H9 (cell line): ENCODE data around the gene LAMA5. TPM values are rescaled to one million over a fixed set of nuclear protein-coding genes. Genes with fewer than 3 reads are reported as not detected.

ENCODE experiments used
- DNase-seq: peaks from one replicate; pipeline ENCODE4 v3.0.0-alpha.2; 2017
- H2AFZ ChIP-seq: one replicate; pipeline ENCODE4 v1.6.1; 2013; ENCODE audit warnings: mild to moderate bottlenecking, low read length, control low read depth, moderate library complexity
- H2AK5ac ChIP-seq: 2 replicates; pipeline ENCODE4 v1.6.1; 2013; ENCODE audit warnings: low read length, control low read depth, mixed read lengths; ENCODE audit not compliant: insufficient read length
- H2BK120ac ChIP-seq: one replicate; pipeline ENCODE4 v1.6.1; 2013; ENCODE audit warnings: low read depth, mild to moderate bottlenecking, low read length, control low read depth, inconsistent platforms; ENCODE audit not compliant: poor library complexity, severe bottlenecking
- H2BK12ac ChIP-seq: 2 replicates; pipeline ENCODE4 v1.6.1; 2013; ENCODE audit warnings: low read length, control low read depth, mixed read lengths, low read depth; ENCODE audit not compliant: insufficient read length
- H2BK15ac ChIP-seq: 2 replicates; pipeline ENCODE4 v1.6.1; 2013; ENCODE audit warnings: low read depth, low read length, control low read depth
- H2BK20ac ChIP-seq: one replicate; pipeline ENCODE4 v1.6.1; 2013; ENCODE audit warnings: low read depth, mild to moderate bottlenecking, low read length, control low read depth, inconsistent platforms; ENCODE audit not compliant: poor library complexity, severe bottlenecking
- H2BK5ac ChIP-seq: 2 replicates; pipeline ENCODE4 v1.6.1; 2013; ENCODE audit warnings: low read length, control low read depth, mixed read lengths; ENCODE audit not compliant: insufficient read length
- H3K14ac ChIP-seq: 2 replicates; pipeline ENCODE4 v1.6.1; 2013; ENCODE audit warnings: low read length, control low read depth; ENCODE audit not compliant: insufficient read depth
- H3K18ac ChIP-seq: 2 replicates; pipeline ENCODE4 v1.6.1; 2013; ENCODE audit warnings: low read depth, mild to moderate bottlenecking, mixed read lengths, low read length, control low read depth; ENCODE audit not compliant: insufficient read length
- H3K23ac ChIP-seq: 2 replicates; pipeline ENCODE4 v1.6.1; 2013; ENCODE audit warnings: low read length, control low read depth, mixed read lengths, low read depth; ENCODE audit not compliant: insufficient read length
- H3K23me2 ChIP-seq: 2 replicates; pipeline ENCODE4 v1.6.1; 2013; ENCODE audit warnings: low read depth, mild to moderate bottlenecking, mixed read lengths, low read length, control low read depth; ENCODE audit not compliant: insufficient read length, poor library complexity, severe bottlenecking
- H3K27ac ChIP-seq: 2 replicates; pipeline ENCODE4 v1.5.1; 2013; ENCODE audit warnings: low read length, control low read depth, mixed read lengths, low read depth; ENCODE audit not compliant: insufficient read length
- H3K27me3 ChIP-seq: 2 replicates; pipeline ENCODE4 v1.6.1; 2013; ENCODE audit warnings: low read length, control low read depth, inconsistent platforms; ENCODE audit not compliant: insufficient read depth
- H3K4ac ChIP-seq: 2 replicates; pipeline ENCODE4 v1.6.1; 2013; ENCODE audit warnings: low read depth, mild to moderate bottlenecking, control low read depth, inconsistent platforms, low read length, moderate library complexity
- H3K4me1 ChIP-seq: 2 replicates; pipeline ENCODE4 v1.6.1; 2013; ENCODE audit warnings: low read length, control low read depth, inconsistent platforms; ENCODE audit not compliant: insufficient read depth
- H3K4me2 ChIP-seq: 2 replicates; pipeline ENCODE4 v1.6.1; 2013; ENCODE audit warnings: low read length, control low read depth, mixed read lengths; ENCODE audit not compliant: insufficient read length, insufficient read depth
- H3K56ac ChIP-seq: 2 replicates; pipeline ENCODE4 v1.6.1; 2013; ENCODE audit warnings: low read depth, mild to moderate bottlenecking, mixed read lengths, low read length, control low read depth; ENCODE audit not compliant: insufficient read length
- H3K79me1 ChIP-seq: 2 replicates; pipeline ENCODE4 v1.6.1; 2013; ENCODE audit warnings: low read depth, mild to moderate bottlenecking, moderate library complexity, low read length, control low read depth, inconsistent platforms; ENCODE audit not compliant: insufficient read depth, poor library complexity, severe bottlenecking
- H3K79me2 ChIP-seq: 2 replicates; pipeline ENCODE4 v1.6.1; 2013; ENCODE audit warnings: low read length, control low read depth, inconsistent platforms; ENCODE audit not compliant: insufficient read depth
- H3K9ac ChIP-seq: 2 replicates; pipeline ENCODE4 v1.6.1; 2013; ENCODE audit warnings: low read length, control low read depth, mixed read lengths; ENCODE audit not compliant: insufficient read length; ENCODE audit errors: extremely low read depth
- H3K9me3 ChIP-seq: one replicate; pipeline ENCODE4 v1.6.1; 2013; ENCODE audit warnings: low read depth, low read length, inconsistent platforms; ENCODE audit not compliant: control insufficient read depth
- H3T11ph ChIP-seq: one replicate; pipeline ENCODE4 v1.6.1; 2013; ENCODE audit warnings: mild to moderate bottlenecking, low read length, control low read depth, inconsistent platforms
- H4K20me1 ChIP-seq: one replicate; pipeline ENCODE4 v1.6.1; 2013; ENCODE audit not compliant: control insufficient read depth, insufficient read length, insufficient read depth
- H4K5ac ChIP-seq: 2 replicates; pipeline ENCODE4 v1.6.1; 2013; ENCODE audit warnings: low read depth, mild to moderate bottlenecking, mixed read lengths, low read length, control low read depth; ENCODE audit not compliant: insufficient read length
- H4K8ac ChIP-seq: replicated peaks from 2 replicates; pipeline ENCODE4 v1.6.1; 2013; ENCODE audit warnings: low read length, control low read depth, mixed read lengths, low read depth; ENCODE audit not compliant: insufficient read length
- H4K91ac ChIP-seq: 2 replicates; pipeline ENCODE4 v1.6.1; 2013; ENCODE audit warnings: low read depth, mild to moderate bottlenecking, moderate library complexity, mixed read lengths, low read length, control low read depth; ENCODE audit not compliant: insufficient read length
- H3K27ac Mint-ChIP-seq, 3 experiments: 2 replicates in 2 of 3; 3 replicates in 1 of 3; pipeline ENCODE4 v1.8.0; 2020 to 2021; ENCODE audit warnings: mixed read lengths in 3 of 3, mild to moderate bottlenecking in 1 of 3, moderate library complexity in 1 of 3
- H3K27me3 Mint-ChIP-seq: 2 replicates; pipeline ENCODE4 v1.8.0; 2021; ENCODE audit warnings: low read depth, mild to moderate bottlenecking, moderate library complexity, mixed read lengths
- H3K36me3 Mint-ChIP-seq, 3 experiments: 2 replicates in 2 of 3; 3 replicates in 1 of 3; pipeline ENCODE4 v1.8.0; 2020 to 2021; ENCODE audit warnings: low read depth in 3 of 3, mixed read lengths in 3 of 3; ENCODE audit not compliant: insufficient read depth in 1 of 3
- H3K4me1 Mint-ChIP-seq, 2 experiments: 2 replicates each; pipeline ENCODE4 v1.8.0; 2020; ENCODE audit warnings: mixed read lengths in 2 of 2
- H3K4me3 Mint-ChIP-seq, 2 experiments: 2 replicates in 1 of 2; 3 replicates in 1 of 2; pipeline ENCODE4 v1.8.0; 2020 to 2021; ENCODE audit warnings: mild to moderate bottlenecking in 2 of 2, mixed read lengths in 2 of 2, moderate library complexity in 1 of 2
- H3K9me3 Mint-ChIP-seq, 2 experiments: 2 replicates in 1 of 2; 3 replicates in 1 of 2; pipeline ENCODE4 v1.8.0; 2020; ENCODE audit warnings: mild to moderate bottlenecking in 2 of 2, mixed read lengths in 2 of 2, moderate library complexity in 1 of 2
- CTCF ChIP-seq: fragments of 200-600 bp; sonication (generic); conservative IDR thresholded peaks from 3 replicates; pipeline ENCODE4 v1.8.0; 2021; ENCODE audit warnings: antibody characterized with exemption, mild to moderate bottlenecking
- WGBS: extraction: QIAGEN DNeasy Blood & Tissue Kit; methylation state at CpG from one replicate; pipeline ENCODE4 v1.1.7; 2013; ENCODE audit warnings: missing lambda C conversion rate, low lambda C conversion rate, mixed read lengths; ENCODE audit not compliant: insufficient read length; ENCODE audit errors: extremely low coverage; 5-methylcytosine and 5-hydroxymethylcytosine counted together
- total RNA-seq: library from RNA; stranded (reverse); gene quantifications from 2 replicates; pipeline ENCODE4 v1.2.1, GENCODE V29; 2021

Gene LAMA5
- total RNA-seq, 1 experiment from 2014 or later = 200 TPM

GRCh38 chr20:62297449-62298227 lies 69.5 kb downstream of the LAMA5 start:
- no peak for DNase-seq
- Histone ChIP-seq H4K91ac (no peak overlapping the region), H3T11ph (no peak overlapping the region), H2BK20ac (no peak overlapping the region), H2BK5ac (no peak overlapping the region), H2AK5ac (no peak overlapping the region), H2AFZ (no peak overlapping the region), H4K5ac (no peak overlapping the region), H3K18ac (no peak overlapping the region), H4K20me1 (no peaks in the 10 kb centered on the region), H3K23me2 (peaks cover 3% of the 10 kb centered on the region), H3K56ac (no peak overlapping the region), H3K9me3 (no peaks in the 10 kb centered on the region), H3K4ac (no peak overlapping the region), H2BK15ac (no peak overlapping the region), H3K79me1 (no peaks in the 10 kb centered on the region), H3K4me1 (no peaks in the 10 kb centered on the region), H3K14ac (no peak overlapping the region), H4K8ac (no peak overlapping the region), H2BK12ac (no peak overlapping the region), H3K4me2 (no peak overlapping the region), H3K23ac (no peak overlapping the region), H3K79me2 (no peaks in the 10 kb centered on the region), H3K9ac (no peak overlapping the region), H3K27me3 (no peaks in the 10 kb centered on the region), H2BK120ac (no peak overlapping the region), H3K27ac (no peak overlapping the region)
- no peaks in the 10 kb centered on the region for H3K9me3 Mint-ChIP-seq
- no peak overlapping the region for H3K4me3 Mint-ChIP-seq
- H3K27me3 Mint-ChIP-seq = no peaks in the 10 kb centered on the region; the same call in 1 of the 2 replicates
- H3K27ac Mint-ChIP-seq = no peak overlapping the region
- H3K4me1 Mint-ChIP-seq = peaks cover 0 to 2% of the 10 kb centered on the region in 2 experiments; a peak in 2 of 4 replicates
- TF ChIP-seq CTCF = peak; percentile 22; the same call in 1 of the 3 replicates
- H3K36me3 Mint-ChIP-seq = peaks cover 2 to 32% (median 23%) of the 10 kb centered on the region in 3 experiments; a peak in 5 of 7 replicates
- WGBS = no CpG with 5 or more reads among the region's 29 CpGs
